GM18873 (cell line): ENCODE results near the gene GOSR2.
"Not testable (repeated sequence)": the region's sequence is repeated elsewhere in the genome, so short reads cannot be mapped to it uniquely, and the experiment has no call there.

Experiments used
- ATAC-seq: cut with Tn5 transposase; IDR thresholded peaks from one replicate; pipeline ENCODE4 v1.9.1; 2021; ENCODE audit warnings: mild to moderate bottlenecking, moderate library complexity, moderate number of reproducible peaks; ENCODE audit not compliant: unreplicated experiment, low FRiP score

Gene GOSR2

DNA sequence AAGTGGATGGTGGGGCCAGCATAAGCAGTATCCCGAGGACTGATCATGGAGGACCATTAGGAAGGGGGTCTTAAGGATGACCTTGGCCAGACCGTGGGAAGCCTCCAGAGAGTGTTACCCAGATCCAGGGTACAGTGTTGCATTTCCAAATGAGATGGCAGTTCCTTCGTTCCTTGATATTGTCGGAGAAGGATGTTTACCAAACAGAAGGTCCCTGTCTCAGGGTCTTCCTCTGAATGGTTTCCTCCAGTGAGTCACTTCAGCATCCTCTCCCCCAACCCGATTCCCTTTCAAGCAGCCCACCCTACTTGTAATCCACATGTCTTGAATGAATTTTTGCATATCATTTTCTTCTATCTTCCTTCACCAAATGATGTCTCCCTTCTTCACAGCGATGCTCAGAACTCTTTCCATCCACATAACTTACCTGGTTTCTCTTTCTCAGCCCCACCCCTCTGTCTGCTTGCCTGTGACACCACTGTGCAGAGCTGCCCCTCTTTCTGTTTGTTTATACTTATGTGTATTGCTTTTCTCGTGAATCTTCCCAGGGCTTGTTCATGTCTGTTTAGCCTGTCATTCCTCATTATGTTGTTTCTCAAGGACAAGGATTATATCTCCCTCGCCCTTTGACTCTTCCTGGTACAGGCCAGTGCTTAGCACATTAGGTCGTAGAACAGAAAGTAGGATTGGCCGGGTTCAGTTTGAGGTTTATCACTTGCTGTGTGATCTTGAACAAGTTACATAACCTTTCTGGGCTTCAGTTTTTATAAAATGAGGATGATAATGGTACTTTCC, 5.7 kb downstream of the GOSR2 start:
- no peak for ATAC-seq

DNA sequence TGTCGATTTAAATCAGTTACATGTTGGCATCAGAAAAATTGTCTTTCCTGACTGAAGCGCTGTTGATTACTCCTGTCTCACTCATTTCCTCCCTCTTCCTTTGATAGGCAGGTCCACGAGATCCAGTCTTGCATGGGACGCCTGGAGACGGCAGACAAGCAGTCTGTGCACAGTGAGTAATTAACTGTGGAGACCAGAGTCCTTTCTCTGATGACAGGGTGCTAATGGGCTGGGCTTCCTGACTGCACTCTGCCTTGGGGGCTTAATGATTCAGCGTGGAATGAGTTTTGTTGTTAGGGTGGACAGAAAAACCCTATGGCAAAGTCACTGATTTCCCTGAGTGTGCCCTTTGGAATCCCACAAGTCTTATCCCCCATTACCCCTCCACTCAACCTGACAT, 6.5 kb downstream of the GOSR2 start:
- ATAC-seq: no peak

DNA sequence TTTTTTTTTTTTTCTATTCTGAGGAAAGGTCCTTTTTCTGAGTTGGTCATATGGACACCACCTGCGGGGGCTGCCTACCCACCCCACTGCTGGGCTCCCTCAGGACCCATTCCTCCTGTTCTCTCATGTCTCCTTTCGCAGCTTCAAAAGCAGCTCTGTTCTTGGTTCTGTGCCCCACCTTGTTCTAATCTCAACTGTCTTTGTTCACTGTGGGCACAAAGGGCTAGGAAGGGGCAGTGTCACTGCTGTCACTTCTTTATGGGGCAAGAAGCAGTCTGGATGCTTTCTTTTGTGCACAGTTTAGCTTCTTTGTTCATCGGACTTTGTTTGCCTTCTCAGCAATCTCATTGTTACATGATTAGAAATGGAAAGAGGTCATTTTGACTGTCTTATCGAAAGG, 7.1 kb downstream of the GOSR2 start:
- ATAC-seq: no peak

DNA sequence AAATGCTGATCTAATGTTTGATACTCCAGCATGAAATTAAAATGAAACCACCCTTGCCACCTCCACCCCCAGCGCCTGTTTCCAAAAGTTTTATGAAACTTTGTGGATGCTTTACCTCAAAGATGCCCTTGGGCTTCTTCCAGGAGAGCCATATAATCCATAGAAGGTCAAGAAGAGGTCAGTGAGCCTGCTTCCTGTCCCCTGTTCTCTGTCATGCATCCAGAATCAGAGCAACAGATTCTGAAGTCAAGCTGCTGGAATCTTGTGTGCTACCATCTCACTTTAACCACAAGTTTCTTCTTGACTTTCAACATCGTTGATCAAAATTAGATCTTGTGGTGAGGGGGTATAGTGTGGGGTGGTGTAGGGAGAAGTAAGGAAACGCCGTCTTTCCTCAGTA, 8.6 kb downstream of the GOSR2 start:
- ATAC-seq: no peak

DNA sequence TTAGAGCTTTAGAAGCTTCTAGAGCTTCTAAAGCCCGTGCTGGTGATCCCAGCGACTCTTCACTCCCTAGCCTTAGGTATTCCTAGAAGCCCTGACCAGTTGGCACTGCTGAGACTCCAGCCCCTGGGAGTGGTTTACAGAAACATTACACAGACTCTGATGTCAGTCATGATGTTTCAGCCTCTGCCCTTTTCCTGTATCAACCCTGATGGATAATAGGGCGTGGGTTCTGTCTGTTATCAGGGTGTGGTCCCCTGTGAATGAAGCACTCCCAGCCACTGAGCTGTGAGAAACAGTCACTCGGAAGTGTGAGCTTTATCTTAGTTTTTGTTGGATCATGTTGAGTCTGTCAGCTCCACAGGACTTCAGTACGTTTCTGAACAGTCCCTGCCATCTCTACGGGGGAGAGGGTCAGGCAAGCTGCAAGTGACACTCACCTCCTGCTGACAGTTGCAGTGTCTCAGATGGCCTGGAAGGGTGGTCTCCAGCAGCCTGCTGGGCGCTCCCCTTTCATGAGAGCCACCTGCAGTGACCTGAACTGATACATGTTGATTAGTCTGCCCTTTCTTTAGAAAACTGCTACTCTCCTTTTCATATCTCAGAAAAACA, 12.8 kb downstream of the GOSR2 start:
- no peak for ATAC-seq

DNA sequence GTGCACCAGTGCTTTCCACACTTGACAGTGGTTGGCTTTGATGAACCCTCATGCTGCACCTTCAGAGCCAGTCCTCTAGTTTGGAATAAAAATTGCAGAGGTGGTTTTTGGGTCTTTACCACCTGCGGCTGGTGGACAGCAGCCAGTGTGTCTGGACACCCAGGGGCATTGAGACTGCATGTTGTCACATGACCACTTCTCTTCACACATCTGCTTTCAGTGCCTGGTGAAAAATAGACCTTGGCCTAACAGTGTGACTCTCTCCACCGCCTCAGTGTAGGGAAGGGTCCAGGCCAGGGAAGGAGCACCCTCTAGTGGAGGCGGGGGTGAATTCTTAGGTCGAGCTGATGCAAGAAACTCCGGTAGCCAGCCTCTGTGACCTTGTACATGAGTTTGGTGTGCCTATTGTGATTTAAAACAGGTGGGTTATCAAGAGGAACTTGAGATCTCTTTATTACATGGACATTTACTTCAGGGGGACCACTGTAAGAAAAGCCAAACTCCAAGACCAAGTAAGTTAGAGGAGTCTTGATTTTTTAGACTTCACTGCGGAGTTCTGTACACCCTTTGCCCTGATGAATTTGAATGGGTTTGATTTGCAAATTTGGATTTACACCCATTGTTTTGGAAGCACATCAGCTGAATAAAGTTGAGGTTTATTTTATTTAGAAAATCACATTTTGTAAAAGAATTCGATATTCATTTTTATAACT, 17.9 kb downstream of the GOSR2 start:
- ATAC-seq: no peak

DNA sequence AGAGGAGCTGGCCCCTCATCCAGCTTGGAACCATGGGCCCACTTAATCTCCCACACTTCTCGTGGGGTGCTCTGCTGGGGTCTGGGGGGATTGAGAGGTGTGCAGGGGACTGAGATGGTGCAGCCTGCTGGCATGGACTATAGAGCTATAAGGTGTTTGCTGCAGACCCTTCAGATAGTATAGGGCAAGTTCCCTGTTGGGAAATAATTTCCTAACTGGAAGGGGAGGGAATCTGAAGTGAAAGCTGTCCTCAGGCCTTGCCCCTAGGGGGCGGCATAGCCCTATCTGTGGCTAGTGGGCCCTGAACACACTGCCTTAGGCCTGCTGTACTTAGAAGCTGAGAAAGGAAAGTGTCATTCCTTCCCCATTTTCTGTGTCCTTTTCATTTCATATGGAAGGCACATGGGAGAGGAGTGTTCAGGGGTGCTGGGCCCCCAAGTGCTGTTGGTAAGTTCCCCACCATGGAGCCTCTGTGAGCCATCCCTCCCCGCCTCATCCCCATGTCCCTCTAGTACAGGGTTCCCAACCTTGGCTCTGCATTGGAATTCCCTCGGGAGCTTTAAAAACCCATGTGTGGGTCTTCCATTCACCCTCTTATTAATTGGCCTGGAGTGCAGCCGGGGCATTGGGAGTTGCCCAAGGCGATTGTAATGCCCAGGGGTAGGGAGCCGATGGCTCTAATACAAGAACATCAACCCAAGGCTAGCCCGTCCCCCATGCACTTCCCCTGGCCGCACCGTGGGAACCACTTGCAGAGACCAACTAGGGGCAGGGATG, 19.7 kb downstream of the GOSR2 start:
- no peak for ATAC-seq

DNA sequence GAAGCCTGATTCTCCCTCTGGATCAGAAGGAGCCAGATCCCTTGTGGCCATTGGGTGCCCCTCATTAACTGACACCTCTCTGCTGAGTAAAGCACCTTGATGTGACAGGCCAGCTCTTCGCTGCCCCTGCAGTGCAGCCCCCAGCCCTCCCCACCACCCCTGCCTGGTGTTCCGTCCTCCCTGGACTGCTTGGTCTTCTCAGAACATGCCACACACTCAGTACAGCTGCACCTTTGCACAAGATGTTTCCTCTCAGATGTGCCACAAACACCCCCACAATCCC, 20.2 kb downstream of the GOSR2 start:
- no peak for ATAC-seq

DNA sequence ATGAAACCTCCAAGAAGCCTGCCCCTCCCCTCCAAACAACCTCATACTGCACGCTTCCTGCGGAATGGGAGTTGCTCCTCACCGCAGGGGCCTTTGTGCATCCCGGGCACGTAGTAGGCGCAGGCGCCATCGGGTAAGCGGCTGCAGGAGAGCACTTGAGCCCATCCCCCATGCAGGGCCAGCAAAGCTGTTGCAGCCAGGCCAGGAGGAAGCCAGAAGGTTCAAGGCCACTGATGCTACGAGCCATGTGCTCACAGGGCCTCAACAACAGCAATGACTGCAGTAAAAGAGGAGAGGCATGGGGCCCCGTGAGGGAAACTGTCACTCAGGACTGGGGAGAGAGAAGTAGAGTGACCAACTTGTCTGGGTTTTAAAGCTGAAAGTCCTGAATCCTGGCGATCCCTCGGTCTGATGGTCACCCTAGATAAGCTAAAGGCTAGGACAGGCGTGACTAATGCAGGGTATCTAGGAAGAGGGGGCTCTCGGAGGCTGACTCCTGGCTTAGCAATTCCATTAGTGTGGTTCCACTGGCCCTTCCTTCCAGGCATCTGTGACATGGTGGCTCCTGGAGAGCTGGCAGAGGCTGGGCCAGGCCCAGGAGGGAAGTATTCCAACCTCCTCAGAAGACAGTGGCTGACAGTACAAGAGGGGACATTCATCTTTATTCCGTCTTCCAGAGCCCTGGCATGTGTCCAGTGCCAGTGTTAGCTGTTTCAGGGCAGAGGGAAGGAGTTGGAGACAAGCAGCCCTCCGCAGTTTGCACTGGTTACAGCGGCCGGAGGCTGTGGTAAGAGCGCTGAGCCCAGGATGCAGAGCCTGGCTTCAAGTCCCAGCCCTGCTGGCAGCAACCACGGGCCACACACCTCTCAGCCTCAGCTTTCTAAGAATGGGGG, 20.8 kb downstream of the GOSR2 start:
- no peak for ATAC-seq

DNA sequence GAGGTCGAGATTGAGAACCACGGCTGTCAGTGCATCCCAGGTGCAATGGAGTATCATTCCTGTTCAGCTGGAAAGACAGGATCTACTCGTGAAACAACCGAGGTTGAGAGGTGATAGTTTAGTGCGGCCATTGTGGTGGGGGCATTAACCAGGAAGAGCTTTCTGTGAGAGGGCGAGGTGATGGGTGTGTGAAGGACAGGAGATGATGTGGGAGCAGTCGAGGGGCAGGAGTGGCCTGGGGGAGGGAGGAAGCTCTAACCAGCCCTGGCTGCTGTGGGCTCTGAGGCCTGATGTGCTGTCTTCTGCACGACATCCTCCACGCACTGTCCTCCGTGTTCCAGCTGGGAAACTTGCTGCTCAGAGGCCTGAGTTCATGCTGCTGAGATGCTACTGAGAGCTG, 22.0 kb downstream of the GOSR2 start:
- no peak for ATAC-seq

DNA sequence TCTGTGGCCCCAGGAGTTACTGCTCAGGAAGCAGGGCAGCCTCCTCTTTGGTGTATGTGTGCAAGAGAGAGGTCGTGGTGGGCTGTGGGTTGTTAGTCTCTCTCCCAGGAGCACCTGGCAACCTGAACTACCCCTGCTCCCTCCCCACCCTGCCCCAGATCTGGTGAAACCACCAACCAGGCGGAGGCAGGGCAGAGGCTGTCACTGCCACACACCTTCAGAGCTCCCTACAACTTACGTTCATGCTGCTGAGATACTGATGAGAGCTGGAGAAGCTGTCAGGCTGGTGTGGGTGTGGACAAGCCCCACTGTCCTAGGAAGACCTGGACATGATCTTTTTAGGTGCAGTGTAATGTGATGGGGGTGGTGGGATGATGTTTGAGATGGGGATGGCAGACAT, 24.3 kb downstream of the GOSR2 start:
- ATAC-seq: no peak

DNA sequence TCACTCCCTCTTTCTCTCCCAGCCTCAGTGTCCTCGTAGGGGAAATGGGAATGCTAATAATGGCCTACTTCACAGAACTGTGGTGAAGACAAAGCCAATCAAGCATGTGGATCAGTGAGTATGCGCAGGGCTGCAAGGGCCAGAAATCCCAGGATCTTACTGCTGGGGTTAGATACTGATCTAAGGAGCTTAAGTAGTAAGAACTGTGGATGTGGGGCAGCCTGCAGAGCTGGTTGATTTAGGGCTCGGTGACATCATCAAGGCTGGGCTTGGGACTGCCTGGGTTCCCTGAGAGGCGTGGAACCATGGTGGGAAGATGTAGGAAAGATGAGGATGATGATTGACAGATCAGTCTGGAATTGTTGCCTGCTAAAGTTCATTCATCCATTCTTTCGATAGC, 25.6 kb downstream of the GOSR2 start:
- no peak for ATAC-seq

DNA sequence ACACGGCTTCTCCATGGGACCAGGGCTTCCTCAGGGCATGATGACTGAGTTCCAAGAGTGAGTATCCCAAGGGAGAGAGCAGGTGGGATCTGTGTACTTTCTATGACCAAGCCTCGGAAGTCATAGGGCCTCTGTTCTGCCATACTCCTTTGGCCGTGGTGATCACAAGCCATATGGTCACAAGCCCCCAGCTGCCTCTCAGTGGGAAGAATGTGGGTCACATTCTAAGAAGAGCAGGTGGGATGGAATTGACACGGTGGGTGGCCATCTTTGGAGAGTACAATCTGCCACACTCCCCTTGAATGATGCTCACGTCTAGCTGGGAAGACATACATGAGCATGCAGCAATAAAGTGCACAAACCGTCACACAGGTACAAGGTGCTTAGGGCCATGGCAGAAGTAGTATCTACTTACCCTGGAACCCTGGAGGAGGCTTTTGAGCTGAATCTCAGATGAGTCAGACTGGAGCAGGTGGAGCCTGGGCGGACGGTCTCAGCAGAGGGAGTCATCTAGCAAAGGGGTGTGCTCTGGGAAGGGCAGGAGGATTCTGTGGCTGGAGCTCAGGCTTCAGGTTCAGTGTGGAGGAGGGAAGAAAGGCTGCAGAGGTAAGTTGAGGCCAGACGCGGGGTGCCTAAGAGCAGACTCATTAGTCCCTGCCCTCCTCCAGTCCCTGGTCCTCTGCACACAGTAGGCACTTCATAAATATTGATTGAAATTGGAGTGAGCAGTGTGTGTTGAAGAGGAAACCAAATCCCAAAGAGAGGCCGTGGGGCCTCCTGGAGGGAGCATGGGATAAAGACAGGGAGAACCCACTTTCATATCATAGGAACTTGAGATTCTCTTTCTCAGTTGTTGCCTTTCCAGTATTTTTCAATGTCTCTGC, 26.6 kb downstream of the GOSR2 start:
- no peak for ATAC-seq

DNA sequence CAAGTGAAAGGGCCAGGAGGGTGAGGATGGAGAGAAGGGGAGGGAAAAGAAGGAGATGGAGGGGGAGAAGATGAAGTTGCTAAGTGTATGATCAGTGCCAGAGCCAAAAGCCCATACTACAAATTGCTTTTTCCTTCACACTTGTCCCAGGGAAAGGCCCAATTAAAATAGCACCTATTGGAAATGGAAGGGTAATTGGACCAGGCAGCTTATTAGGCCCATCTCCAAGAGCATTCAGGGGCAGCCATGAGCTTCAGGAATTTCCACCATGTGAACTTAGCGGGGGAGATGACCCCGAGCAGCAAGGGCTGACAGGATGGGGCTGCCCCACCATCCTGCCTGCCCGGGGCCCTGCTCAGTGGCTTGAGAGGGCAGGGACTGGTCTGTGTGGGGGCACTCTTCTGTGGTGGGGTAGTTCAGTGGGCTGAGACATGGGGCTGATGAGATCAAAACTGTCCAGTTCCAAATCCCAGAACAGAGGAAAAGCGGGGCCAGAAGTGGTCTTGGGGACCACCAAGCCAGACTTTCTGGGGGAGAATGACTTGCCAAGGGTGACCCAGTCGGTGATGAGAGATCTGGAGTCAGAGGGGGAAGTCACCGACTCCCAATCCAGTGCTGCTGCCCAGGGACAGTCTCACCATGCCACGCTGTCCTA, 27.5 kb downstream of the GOSR2 start:
- ATAC-seq: no peak

DNA sequence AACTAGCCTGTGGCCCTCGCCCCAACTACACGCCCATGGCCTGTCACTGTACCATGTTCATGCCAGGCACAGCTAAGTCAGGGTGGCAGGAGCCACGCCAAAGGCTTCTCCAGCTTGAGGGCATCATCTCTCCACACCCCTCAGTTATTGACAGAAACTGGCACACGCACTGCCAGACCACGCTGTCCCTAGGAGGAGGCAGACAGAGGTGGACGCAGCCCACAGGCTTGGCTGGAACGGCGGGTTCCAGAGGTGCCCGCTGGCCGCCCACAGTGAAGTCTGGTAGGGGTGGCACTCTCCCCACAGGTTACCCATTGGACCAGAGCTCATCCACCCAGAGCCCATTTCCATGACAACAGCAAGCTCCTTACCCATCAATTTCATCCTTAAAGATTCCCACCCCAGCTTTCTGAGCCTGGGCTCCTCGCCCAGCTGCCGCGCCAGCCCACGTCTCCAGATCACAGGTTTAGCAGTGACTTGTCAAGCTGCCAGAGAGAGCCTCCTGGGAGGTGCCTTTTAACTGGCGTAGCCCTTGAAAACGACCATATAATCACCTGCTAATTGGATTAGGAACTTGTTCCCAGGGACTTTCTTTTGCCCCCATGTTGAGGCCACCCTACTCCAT, 28.1 kb downstream of the GOSR2 start:
- ATAC-seq: no peak

DNA sequence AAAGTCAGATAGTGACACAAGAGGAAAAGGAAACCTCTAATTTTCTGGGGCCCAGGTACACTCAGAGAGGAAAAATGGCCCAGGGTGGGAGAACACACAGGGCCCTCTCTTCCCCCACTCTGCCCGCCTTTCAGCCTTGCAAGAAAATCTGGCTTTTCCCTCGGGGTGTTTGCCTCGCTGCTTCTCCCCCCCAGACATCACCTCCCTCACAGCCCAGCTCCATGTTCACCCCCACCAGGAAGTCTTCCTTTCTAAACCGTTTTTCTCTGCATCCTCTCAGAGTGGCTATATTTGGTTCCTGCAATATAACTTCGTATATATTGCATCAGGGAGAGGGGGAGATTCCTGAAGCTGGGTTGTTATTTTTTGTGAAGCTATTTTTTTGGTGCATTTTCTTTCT, 28.7 kb downstream of the GOSR2 start:
- no peak for ATAC-seq

DNA sequence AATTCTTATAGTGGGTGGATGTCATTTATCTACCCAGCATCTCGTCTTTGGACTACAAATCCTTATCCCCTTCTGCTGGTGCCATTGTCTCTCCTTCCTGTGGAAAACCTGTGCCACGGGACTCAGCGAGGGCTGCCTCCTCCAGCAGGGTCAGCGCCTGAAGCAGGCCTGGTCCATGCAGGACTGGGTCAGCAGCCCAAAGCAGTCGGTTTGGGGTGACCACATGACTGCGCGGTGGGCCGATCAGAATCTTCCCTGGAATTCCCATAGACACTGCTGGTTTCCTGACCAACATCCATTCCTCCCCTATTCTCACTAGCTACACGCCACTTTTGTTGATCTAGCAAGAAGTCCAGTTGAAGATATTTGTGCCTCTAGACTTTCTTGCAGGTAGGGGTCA, 29.2 kb downstream of the GOSR2 start:
- ATAC-seq: no peak

DNA sequence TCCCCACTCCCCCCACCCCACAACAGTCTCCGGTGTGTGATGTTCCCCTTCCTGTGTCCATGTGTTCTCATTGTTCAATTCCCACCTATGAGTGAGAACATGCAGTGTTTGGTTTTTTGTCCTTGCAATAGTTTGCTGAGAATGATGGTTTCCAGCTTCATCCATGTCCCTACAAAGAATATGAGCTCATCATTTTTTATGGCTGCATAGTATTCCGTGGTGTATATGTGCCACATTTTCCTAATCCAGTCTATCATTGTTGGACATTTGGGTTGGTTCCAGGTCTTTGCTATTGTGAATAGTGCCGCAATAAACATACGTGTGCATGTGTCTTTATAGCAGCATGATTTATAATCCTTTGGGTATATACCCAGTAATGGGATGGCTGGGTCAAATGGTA, 30.2 kb downstream of the GOSR2 start:
- not testable (repeated sequence) for ATAC-seq
